ENCODE results near the gene TUBB2B. TPM values are rescaled to one million over a fixed set of nuclear protein-coding genes. Genes with fewer than 3 reads are reported as not detected.
A peak's percentile ranks its signal among the peaks of the same experiment; 100 is the strongest.

TUBB2B gene
- total and polyA plus RNA-seq, 2 experiments from 2014 or later: 355 to 794 TPM

- Mint-ChIP-seq H3K36me3 (ENCODE audit: low read depth) (peaks cover 68% of the 10 kb centered on the region), H3K4me3 (no peak overlapping the region), H3K27ac (no peak overlapping the region), H3K4me1 (peaks cover 11% of the 10 kb centered on the region), H3K9me3 (no peaks in the 10 kb centered on the region; the same call in 2 of the 3 replicates), H3K27me3 (ENCODE audit: insufficient read depth, low read depth, poor library complexity) (peaks cover 12% of the 10 kb centered on the region)
- Histone ChIP-seq H3K36me3 (ENCODE audit: insufficient read depth) (peaks cover 14% of the 10 kb centered on the region), H3K79me2 (replicated peaks; ENCODE audit: insufficient read depth) (peaks cover 60% of the 10 kb centered on the region), H4K20me1 (replicated peaks; ENCODE audit: insufficient read depth) (peaks cover 33% of the 10 kb centered on the region), H3K4me3 (no peak overlapping the region), H3K27ac (ENCODE audit: low read depth) (peak overlapping the region; percentile 66), H3K27me3 (ENCODE audit: insufficient read depth) (no peaks in the 10 kb centered on the region), H3K9me2 (ENCODE audit: insufficient read depth) (no peaks in the 10 kb centered on the region), H3F3A (replicated peaks; ENCODE audit: low read depth) (0 out of 2 replicates have a peak, but pooled peaks cover 10% of the 10 kb centered on the region), H3K4me2 (no peak overlapping the region), H3K4me1 (ENCODE audit: insufficient read depth) (no peaks in the 10 kb centered on the region; the same call in 1 of the 2 replicates), H2AFZ (no peak overlapping the region)
- TF ChIP-seq JUNB (IDR thresholded peaks at IDR 0.05; ENCODE audit: unreplicated experiment) (no peak), CREB1 (CRISPR knock-in tag; IDR thresholded peaks at IDR 0.05; ENCODE audit: low read depth) (no peak), STAT1 (IDR thresholded peaks at IDR 0.05; ENCODE audit: unreplicated experiment) (no peak), POLR2AphosphoS5 (IDR thresholded peaks at IDR 0.05; ENCODE audit: low read depth) (no peak), NANOG (IDR thresholded peaks at IDR 0.05; ENCODE audit: borderline replicate concordance) (no peak), CTCF (conservative IDR thresholded peaks at IDR 0.05; ENCODE audit: low read depth in 2 of 2) (no peak), REST (IDR thresholded peaks at IDR 0.05; ENCODE audit: unreplicated experiment) (no peak), ZNF331 (CRISPR knock-in tag; IDR thresholded peaks at IDR 0.05; ENCODE audit: low read depth) (no peak), EZH2phosphoT487 (IDR thresholded peaks at IDR 0.05; ENCODE audit: unreplicated experiment) (no peak), ZNF114 (CRISPR knock-in tag; IDR thresholded peaks at IDR 0.05) (no peak), ZNF462 (CRISPR knock-in tag; IDR thresholded peaks at IDR 0.05) (no peak), ETS1 (IDR thresholded peaks at IDR 0.05) (no peak), EZH2 (IDR thresholded peaks at IDR 0.05; ENCODE audit: low read depth, unreplicated experiment) (no peak)
- peak; percentile 15; the same call in 2 of the 3 replicates for ATAC-seq
- DNase-seq (ENCODE audit: low spot score): no peak
These were observed 39.7 kb upstream of the TUBB2B start for GRCh38 chr6:3267162-3267561.
